SK-N-SH treated with all-trans-retinoic acid at 6 μM for 48 hours (cell line): ENCODE results near the gene HS3ST4.

Source experiments
- ATAC-seq: fragments of 200-7000 bp; cut with Tn5 transposase; 3 replicates; pipeline ENCODE4 v1.9.1; 2020; ENCODE audit warnings: mild to moderate bottlenecking, moderate library complexity
- ARNTL ChIP-seq: fragments of 450-650 bp; formaldehyde crosslinking; IDR thresholded peaks from 2 replicates; pipeline ENCODE4 v1.5.0; 2020; ENCODE audit warnings: low read depth, mild to moderate bottlenecking, moderate library complexity, borderline replicate concordance
- BACH2 ChIP-seq: fragments of 250-450 bp; sonication (Bioruptor Pico); IDR thresholded peaks from 2 replicates; pipeline ENCODE4 v1.9.0; 2021; ENCODE audit warnings: mild to moderate bottlenecking, borderline replicate concordance
- CSDC2 ChIP-seq: fragments of 250-450 bp; sonication (Bioruptor Pico); IDR thresholded peaks from 2 replicates; pipeline ENCODE4 v1.5.0; 2020; ENCODE audit warnings: mild to moderate bottlenecking, moderate library complexity
- ESRRG ChIP-seq: fragments of 250-450 bp; sonication (Bioruptor Pico); IDR thresholded peaks from 2 replicates; pipeline ENCODE4 v1.6.1; 2021; ENCODE audit warnings: mild to moderate bottlenecking
- GLIS3 ChIP-seq: fragments of 250-450 bp; sonication (Bioruptor Pico); IDR thresholded peaks from 2 replicates; pipeline ENCODE4 v1.5.0; 2020; ENCODE audit warnings: mild to moderate bottlenecking, moderate library complexity
- ISL1 ChIP-seq: fragments of 250-450 bp; sonication (Bioruptor Pico); IDR thresholded peaks from 2 replicates; pipeline ENCODE4 v2.1.2; 2022; ENCODE audit warnings: mild to moderate bottlenecking, moderate library complexity
- OSR1 ChIP-seq: fragments of 250-450 bp; sonication (Bioruptor Pico); IDR thresholded peaks from 2 replicates; pipeline ENCODE4 v1.8.0; 2022; ENCODE audit warnings: moderate library complexity, mild to moderate bottlenecking, inconsistent platforms
- PPARA ChIP-seq: fragments of 250-450 bp; sonication (Bioruptor Pico); IDR thresholded peaks from 2 replicates; pipeline ENCODE4 v1.5.0; 2020; ENCODE audit warnings: mild to moderate bottlenecking, borderline replicate concordance
- RARB ChIP-seq: fragments of 250-450 bp; sonication (Bioruptor Pico); IDR thresholded peaks from 2 replicates; pipeline ENCODE4 v1.8.0; 2021; ENCODE audit warnings: mild to moderate bottlenecking, moderate library complexity
- SNAI2 ChIP-seq: fragments of 250-450 bp; sonication (Bioruptor Pico); IDR thresholded peaks from 2 replicates; pipeline ENCODE4 v1.5.0; 2020; ENCODE audit warnings: mild to moderate bottlenecking, moderate library complexity
- TCF4 ChIP-seq: fragments of 250-450 bp; sonication (Bioruptor Pico); IDR thresholded peaks from 2 replicates; pipeline ENCODE4 v1.8.0; 2021; ENCODE audit warnings: mild to moderate bottlenecking, moderate library complexity, borderline replicate concordance
- TOX ChIP-seq: fragments of 250-450 bp; sonication (Bioruptor Pico); IDR thresholded peaks from 2 replicates; pipeline ENCODE4 v1.8.0; 2021; ENCODE audit warnings: mild to moderate bottlenecking, moderate library complexity, borderline replicate concordance
- ZC3H10 ChIP-seq: fragments of 250-450 bp; sonication (Bioruptor Pico); IDR thresholded peaks from 2 replicates; pipeline ENCODE4 v1.5.1; 2021; ENCODE audit warnings: mild to moderate bottlenecking, moderate library complexity
- ZFP3 ChIP-seq: fragments of 250-450 bp; sonication (Bioruptor Pico); IDR thresholded peaks from 2 replicates; pipeline ENCODE4 v1.5.0; 2020; ENCODE audit warnings: mild to moderate bottlenecking, moderate library complexity
- ZFP30 ChIP-seq: fragments of 450-650 bp; formaldehyde crosslinking; IDR thresholded peaks from 2 replicates; pipeline ENCODE4 v1.5.0; 2022; ENCODE audit warnings: mild to moderate bottlenecking, moderate library complexity
- ZNF565 ChIP-seq: fragments of 450-650 bp; formaldehyde crosslinking; conservative IDR thresholded peaks from 2 replicates; pipeline ENCODE4 v1.5.0; 2020; ENCODE audit warnings: low read depth, mild to moderate bottlenecking, moderate library complexity
- ZNF70 ChIP-seq: fragments of 450-650 bp; formaldehyde crosslinking; IDR thresholded peaks from 2 replicates; pipeline ENCODE4 v1.5.0; 2020; ENCODE audit warnings: mild to moderate bottlenecking, moderate library complexity
- ZNF8 ChIP-seq: fragments of 450-650 bp; formaldehyde crosslinking; IDR thresholded peaks from 2 replicates; pipeline ENCODE4 v1.5.0; 2020; ENCODE audit warnings: mild to moderate bottlenecking, moderate library complexity
- TF ChIP-seq, protein P1 (sequence below): fragments of 250-450 bp; sonication (Bioruptor Pico); IDR thresholded peaks from 2 replicates; pipeline ENCODE4 v1.8.0; 2020; ENCODE audit warnings: mild to moderate bottlenecking, moderate library complexity, borderline replicate concordance
- TF ChIP-seq, protein P2 (sequence below): fragments of 250-450 bp; sonication (Bioruptor Pico); IDR thresholded peaks from 2 replicates; pipeline ENCODE4 v1.5.1; 2021; ENCODE audit warnings: mild to moderate bottlenecking, moderate library complexity
- TF ChIP-seq, protein P3 (sequence below): fragments of 250-450 bp; sonication (Bioruptor Pico); IDR thresholded peaks from 2 replicates; pipeline ENCODE4 v1.5.0; 2020; ENCODE audit warnings: mild to moderate bottlenecking, moderate library complexity
- TF ChIP-seq, protein P4 (sequence below): fragments of 250-450 bp; sonication (Bioruptor Pico); IDR thresholded peaks from 2 replicates; pipeline ENCODE4 v1.5.1; 2020; ENCODE audit warnings: low read depth, mild to moderate bottlenecking, moderate library complexity

The HS3ST4 gene

DNA sequence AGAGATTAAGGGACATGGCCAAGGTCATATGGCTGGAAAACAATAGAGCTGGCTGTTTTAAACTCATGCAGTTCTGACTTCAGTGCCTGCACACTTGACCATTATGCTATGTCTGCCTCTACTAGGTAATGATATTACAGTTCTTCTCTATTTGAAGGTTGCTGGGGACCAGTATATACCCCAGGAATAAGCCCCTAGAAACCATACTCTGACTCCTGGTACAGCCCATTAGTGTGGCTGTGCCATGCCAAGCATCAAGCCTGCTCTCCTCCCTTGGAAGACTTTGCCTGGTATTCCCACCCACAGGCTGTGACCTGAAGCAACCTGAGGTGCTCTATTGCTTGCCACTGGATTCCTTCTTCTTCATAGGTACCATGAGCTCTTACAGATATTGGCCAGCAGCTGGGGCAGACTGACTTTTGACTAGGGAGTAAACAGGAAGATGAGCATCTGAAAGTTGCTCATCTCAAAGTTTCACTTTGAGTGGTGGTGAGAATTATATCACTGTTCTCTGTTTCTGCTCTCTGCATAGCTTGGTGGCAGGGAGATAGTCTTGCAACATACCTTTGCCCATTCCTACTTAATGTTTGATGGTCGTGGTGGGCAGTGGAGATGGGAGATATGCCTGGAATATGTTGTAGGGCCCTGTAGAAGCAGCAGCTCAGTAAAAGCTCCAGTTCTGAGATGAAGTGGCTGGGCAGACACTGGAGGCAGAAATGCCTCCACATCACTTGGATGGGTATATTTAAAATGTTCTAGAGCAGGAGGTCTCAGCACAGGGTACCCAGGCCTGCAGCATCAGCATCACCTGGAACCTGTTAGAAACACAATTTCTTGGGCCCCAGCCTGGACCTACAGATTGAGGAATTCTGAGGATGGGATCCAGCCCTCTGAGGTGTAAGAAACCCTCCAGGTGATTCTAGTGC is 274.7 kb downstream of the HS3ST4 start:
- TF ChIP-seq ISL1 (CRISPR knock-in tag) (no peak), GLIS3 (CRISPR knock-in tag) (no peak), TCF4 (no peak), TOX (CRISPR knock-in tag) (no peak), SNAI2 (CRISPR knock-in tag) (no peak), PPARA (CRISPR knock-in tag) (no peak), ESRRG (CRISPR knock-in tag) (no peak), OSR1 (no peak), ZFP30 (CRISPR knock-in tag) (no peak), ZNF8 (CRISPR knock-in tag) (no peak), RARB (no peak), ZNF565 (CRISPR knock-in tag) (no peak), CSDC2 (no peak), ARNTL (CRISPR knock-in tag) (no peak), BACH2 (CRISPR knock-in tag) (no peak)
- TF ChIP-seq, protein P1, sequence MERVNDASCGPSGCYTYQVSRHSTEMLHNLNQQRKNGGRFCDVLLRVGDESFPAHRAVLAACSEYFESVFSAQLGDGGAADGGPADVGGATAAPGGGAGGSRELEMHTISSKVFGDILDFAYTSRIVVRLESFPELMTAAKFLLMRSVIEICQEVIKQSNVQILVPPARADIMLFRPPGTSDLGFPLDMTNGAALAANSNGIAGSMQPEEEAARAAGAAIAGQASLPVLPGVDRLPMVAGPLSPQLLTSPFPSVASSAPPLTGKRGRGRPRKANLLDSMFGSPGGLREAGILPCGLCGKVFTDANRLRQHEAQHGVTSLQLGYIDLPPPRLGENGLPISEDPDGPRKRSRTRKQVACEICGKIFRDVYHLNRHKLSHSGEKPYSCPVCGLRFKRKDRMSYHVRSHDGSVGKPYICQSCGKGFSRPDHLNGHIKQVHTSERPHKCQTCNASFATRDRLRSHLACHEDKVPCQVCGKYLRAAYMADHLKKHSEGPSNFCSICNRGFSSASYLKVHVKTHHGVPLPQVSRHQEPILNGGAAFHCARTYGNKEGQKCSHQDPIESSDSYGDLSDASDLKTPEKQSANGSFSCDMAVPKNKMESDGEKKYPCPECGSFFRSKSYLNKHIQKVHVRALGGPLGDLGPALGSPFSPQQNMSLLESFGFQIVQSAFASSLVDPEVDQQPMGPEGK (CRISPR knock-in tag), result no peak
- TF ChIP-seq, protein P2, sequence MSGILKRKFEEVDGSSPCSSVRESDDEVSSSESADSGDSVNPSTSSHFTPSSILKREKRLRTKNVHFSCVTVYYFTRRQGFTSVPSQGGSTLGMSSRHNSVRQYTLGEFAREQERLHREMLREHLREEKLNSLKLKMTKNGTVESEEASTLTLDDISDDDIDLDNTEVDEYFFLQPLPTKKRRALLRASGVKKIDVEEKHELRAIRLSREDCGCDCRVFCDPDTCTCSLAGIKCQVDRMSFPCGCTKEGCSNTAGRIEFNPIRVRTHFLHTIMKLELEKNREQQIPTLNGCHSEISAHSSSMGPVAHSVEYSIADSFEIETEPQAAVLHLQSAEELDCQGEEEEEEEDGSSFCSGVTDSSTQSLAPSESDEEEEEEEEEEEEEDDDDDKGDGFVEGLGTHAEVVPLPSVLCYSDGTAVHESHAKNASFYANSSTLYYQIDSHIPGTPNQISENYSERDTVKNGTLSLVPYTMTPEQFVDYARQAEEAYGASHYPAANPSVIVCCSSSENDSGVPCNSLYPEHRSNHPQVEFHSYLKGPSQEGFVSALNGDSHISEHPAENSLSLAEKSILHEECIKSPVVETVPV (CRISPR knock-in tag), result no peak
- TF ChIP-seq, protein P3, sequence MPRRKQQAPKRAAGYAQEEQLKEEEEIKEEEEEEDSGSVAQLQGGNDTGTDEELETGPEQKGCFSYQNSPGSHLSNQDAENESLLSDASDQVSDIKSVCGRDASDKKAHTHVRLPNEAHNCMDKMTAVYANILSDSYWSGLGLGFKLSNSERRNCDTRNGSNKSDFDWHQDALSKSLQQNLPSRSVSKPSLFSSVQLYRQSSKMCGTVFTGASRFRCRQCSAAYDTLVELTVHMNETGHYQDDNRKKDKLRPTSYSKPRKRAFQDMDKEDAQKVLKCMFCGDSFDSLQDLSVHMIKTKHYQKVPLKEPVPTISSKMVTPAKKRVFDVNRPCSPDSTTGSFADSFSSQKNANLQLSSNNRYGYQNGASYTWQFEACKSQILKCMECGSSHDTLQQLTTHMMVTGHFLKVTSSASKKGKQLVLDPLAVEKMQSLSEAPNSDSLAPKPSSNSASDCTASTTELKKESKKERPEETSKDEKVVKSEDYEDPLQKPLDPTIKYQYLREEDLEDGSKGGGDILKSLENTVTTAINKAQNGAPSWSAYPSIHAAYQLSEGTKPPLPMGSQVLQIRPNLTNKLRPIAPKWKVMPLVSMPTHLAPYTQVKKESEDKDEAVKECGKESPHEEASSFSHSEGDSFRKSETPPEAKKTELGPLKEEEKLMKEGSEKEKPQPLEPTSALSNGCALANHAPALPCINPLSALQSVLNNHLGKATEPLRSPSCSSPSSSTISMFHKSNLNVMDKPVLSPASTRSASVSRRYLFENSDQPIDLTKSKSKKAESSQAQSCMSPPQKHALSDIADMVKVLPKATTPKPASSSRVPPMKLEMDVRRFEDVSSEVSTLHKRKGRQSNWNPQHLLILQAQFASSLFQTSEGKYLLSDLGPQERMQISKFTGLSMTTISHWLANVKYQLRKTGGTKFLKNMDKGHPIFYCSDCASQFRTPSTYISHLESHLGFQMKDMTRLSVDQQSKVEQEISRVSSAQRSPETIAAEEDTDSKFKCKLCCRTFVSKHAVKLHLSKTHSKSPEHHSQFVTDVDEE (CRISPR knock-in tag), result no peak
- no peak for ATAC-seq

DNA sequence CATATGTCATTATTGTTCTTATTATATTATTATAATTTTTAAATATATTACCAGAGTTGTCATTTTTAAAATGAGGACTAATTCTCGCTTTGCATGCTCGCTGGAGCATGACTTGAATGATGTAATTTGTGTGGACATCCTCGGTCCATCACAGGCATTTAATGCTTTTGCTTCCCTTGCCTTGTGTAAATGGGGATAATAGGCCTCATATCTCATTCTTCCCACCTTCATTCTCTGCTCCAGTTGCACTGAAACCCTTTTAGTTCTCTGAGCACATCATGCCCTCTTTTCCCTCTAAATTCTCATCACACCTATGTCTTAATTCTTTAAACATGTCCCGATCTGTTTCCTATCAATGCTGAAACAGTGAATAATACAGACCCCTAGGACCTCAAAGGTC is 285.4 kb downstream of the HS3ST4 start:
- TF ChIP-seq RARB, result no peak
- TF ChIP-seq, protein P2 (CRISPR knock-in tag), result no peak
- TF ChIP-seq SNAI2 (CRISPR knock-in tag), result no peak
- no peak for TF ChIP-seq TOX (CRISPR knock-in tag)
- no peak for TF ChIP-seq ZFP30 (CRISPR knock-in tag)
- TF ChIP-seq ZNF8 (CRISPR knock-in tag), result no peak
- no peak for TF ChIP-seq CSDC2
- no peak for TF ChIP-seq PPARA (CRISPR knock-in tag)
- TF ChIP-seq, protein P4, sequence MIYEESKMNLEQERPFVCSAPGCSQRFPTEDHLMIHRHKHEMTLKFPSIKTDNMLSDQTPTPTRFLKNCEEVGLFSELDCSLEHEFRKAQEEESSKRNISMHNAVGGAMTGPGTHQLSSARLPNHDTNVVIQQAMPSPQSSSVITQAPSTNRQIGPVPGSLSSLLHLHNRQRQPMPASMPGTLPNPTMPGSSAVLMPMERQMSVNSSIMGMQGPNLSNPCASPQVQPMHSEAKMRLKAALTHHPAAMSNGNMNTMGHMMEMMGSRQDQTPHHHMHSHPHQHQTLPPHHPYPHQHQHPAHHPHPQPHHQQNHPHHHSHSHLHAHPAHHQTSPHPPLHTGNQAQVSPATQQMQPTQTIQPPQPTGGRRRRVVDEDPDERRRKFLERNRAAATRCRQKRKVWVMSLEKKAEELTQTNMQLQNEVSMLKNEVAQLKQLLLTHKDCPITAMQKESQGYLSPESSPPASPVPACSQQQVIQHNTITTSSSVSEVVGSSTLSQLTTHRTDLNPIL, result no peak
- no peak for TF ChIP-seq ARNTL (CRISPR knock-in tag)
- no peak for TF ChIP-seq BACH2 (CRISPR knock-in tag)
- no peak for TF ChIP-seq GLIS3 (CRISPR knock-in tag)
- no peak for TF ChIP-seq ZNF565 (CRISPR knock-in tag)
- no peak for TF ChIP-seq ZC3H10
- TF ChIP-seq ISL1 (CRISPR knock-in tag), result no peak
- no peak for TF ChIP-seq ZFP3
- TF ChIP-seq ESRRG (CRISPR knock-in tag), result no peak
- TF ChIP-seq, protein P3 (CRISPR knock-in tag), result no peak
- TF ChIP-seq ZNF70 (CRISPR knock-in tag), result no peak
- TF ChIP-seq, protein P1 (CRISPR knock-in tag), result no peak
- no peak for ATAC-seq
